Activated CD4-positive, alpha-beta memory T cell treated with anti-CD3 and anti-CD28 coated beads for 36 hours (primary cell): ENCODE measurements around the gene IQCN. TPM values are rescaled to one million over a fixed set of nuclear protein-coding genes. Genes with fewer than 3 reads are reported as not detected.

ENCODE experiments used
- CTCF ChIA-PET: fragments of 350-600 bp; sonication (Branson Sonifier 250); formaldehyde crosslinking; loops from one replicate; lab custom pipeline; 2021; ENCODE audit warnings: antibody characterized with exemption, inconsistent platforms; lab: Charles Lee
- POLR2A ChIA-PET: fragments of 350-600 bp; sonication (Branson Sonifier 250); formaldehyde crosslinking; loops from one replicate; lab custom pipeline; 2021; ENCODE audit warnings: antibody characterized with exemption; lab: Charles Lee
- DNase-seq: peaks from one replicate; pipeline ENCODE4 v3.0.0-alpha.2; 2020
- H3K27ac Mint-ChIP-seq: one replicate; pipeline ENCODE4 v1.8.0; 2021; ENCODE audit warnings: mixed read lengths
- H3K27me3 Mint-ChIP-seq: one replicate; pipeline ENCODE4 v1.8.0; 2021; ENCODE audit warnings: mixed read lengths
- H3K36me3 Mint-ChIP-seq: one replicate; pipeline ENCODE4 v1.8.0; 2021; ENCODE audit warnings: mixed read lengths
- H3K4me1 Mint-ChIP-seq: one replicate; pipeline ENCODE4 v1.8.0; 2021; ENCODE audit warnings: low read depth, mixed read lengths
- H3K4me3 Mint-ChIP-seq: one replicate; pipeline ENCODE4 v1.8.0; 2021; ENCODE audit warnings: mild to moderate bottlenecking, mixed read lengths
- H3K9me3 Mint-ChIP-seq: one replicate; pipeline ENCODE4 v1.8.0; 2021; ENCODE audit warnings: mixed read lengths
- intact Hi-C: fragments of 100-400 bp; cut with micrococcal nuclease; formaldehyde crosslinking; loops from one replicate; pipeline ENCODE4 v1.15.1; 2023
- total RNA-seq, 2 experiments: library from RNA; stranded (reverse); gene quantifications; one replicate each; pipeline ENCODE4 v1.2.3, GENCODE V29; 2021

The IQCN gene
- total RNA-seq, 2 experiments from 2014 or later, result 0.36 to 0.39 TPM

- ChIA-PET POLR2A (interaction anchor here (0.9 to 8.2 kb wide), 9 partner anchors 10 to 111 kb away, joined by 3 to 301 read pairs (median 8); partner anchors contain the start of genes JUND and LSM4), CTCF (interaction anchor here (0.6 to 5.6 kb wide), 15 partner anchors 14 to 117 kb away, joined by 3 to 197 read pairs (median 4); partner anchors contain the start of genes IQCN, JUND and LSM4)
- Mint-ChIP-seq H3K36me3 (peaks cover 32% of the 10 kb centered on the region), H3K4me3 (peak overlapping the region; percentile 96), H3K27ac (peak overlapping the region; percentile 99), H3K9me3 (no peaks in the 10 kb centered on the region), H3K27me3 (no peaks in the 10 kb centered on the region), H3K4me1 (peaks cover 41% of the 10 kb centered on the region)
- peak; percentile 92 for DNase-seq
- intact Hi-C loops, result loop anchor here (1.0 kb wide), 4 partner anchors 10 to 19 kb away; partner anchors contain the start of gene LSM4
Observed at GRCh38 chr19:18304458-18305310, 30.4 kb upstream of the IQCN start.

GRCh38 chr19:18304208-18304457, 29.9 kb upstream of the IQCN start:
- H3K9me3 Mint-ChIP-seq, result no peaks in the 10 kb centered on the region
- peak overlapping the region; percentile 96 for H3K4me3 Mint-ChIP-seq
- intact Hi-C loops, result loop anchor here (1.0 kb wide), 4 partner anchors 10 to 19 kb away; partner anchors contain the start of gene LSM4
- H3K27ac Mint-ChIP-seq, result peak overlapping the region; percentile 99
- POLR2A ChIA-PET, result interaction anchor here (1.1 to 8.2 kb wide), 8 partner anchors 9 to 112 kb away, joined by 3 to 301 read pairs (median 20); partner anchors contain the start of genes JUND and LSM4
- DNase-seq, result no peak
- CTCF ChIA-PET, result interaction anchor here (1.0 to 5.6 kb wide), 9 partner anchors 13 to 118 kb away, joined by 3 to 197 read pairs (median 9); partner anchors contain the start of genes JUND and LSM4
- H3K4me1 Mint-ChIP-seq, result peaks cover 45% of the 10 kb centered on the region
- H3K36me3 Mint-ChIP-seq, result peaks cover 32% of the 10 kb centered on the region
- no peaks in the 10 kb centered on the region for H3K27me3 Mint-ChIP-seq

- POLR2A ChIA-PET, result interaction anchor here (5.3 to 8.2 kb wide), 2 partner anchors 11 to 21 kb away, joined by 97 to 301 read pairs; partner anchors contain the start of gene JUND
- peak overlapping the region; percentile 70 for H3K27ac Mint-ChIP-seq
- DNase-seq, result no peak
- H3K36me3 Mint-ChIP-seq, result peaks cover 20% of the 10 kb centered on the region
- H3K4me3 Mint-ChIP-seq, result peak overlapping the region; percentile 48
- CTCF ChIA-PET, result interaction anchor here (0.7 to 5.6 kb wide), 5 partner anchors 11 to 47 kb away, joined by 3 to 197 read pairs (median 6); partner anchors contain the start of genes JUND and LSM4
- intact Hi-C loops, result no loop called here
- H3K9me3 Mint-ChIP-seq, result no peaks in the 10 kb centered on the region
- no peaks in the 10 kb centered on the region for H3K27me3 Mint-ChIP-seq
- H3K4me1 Mint-ChIP-seq, result peaks cover 52% of the 10 kb centered on the region
Observed at GRCh38 chr19:18301718-18302111, 27.5 kb upstream of the IQCN start.

GRCh38 chr19:18300930-18301717, 26.9 kb upstream of the IQCN start:
- Mint-ChIP-seq H3K27ac (peak overlapping the region; percentile 70), H3K36me3 (peaks cover 19% of the 10 kb centered on the region), H3K4me3 (no peak overlapping the region), H3K27me3 (no peaks in the 10 kb centered on the region), H3K9me3 (no peaks in the 10 kb centered on the region), H3K4me1 (peaks cover 51% of the 10 kb centered on the region)
- intact Hi-C loops, result no loop called here
- ChIA-PET CTCF (interaction anchor here (0.6 to 5.6 kb wide), 5 partner anchors 10 to 28 kb away, joined by 4 to 197 read pairs (median 17); partner anchors contain the start of genes JUND and LSM4), POLR2A (interaction anchor here (5.3 to 8.2 kb wide), 2 partner anchors 10 to 21 kb away, joined by 97 to 301 read pairs; partner anchors contain the start of gene JUND)
- no peak for DNase-seq

GRCh38 chr19:18299654-18300053, 25.4 kb upstream of the IQCN start:
- ChIA-PET CTCF (interaction anchor here (2.6 kb wide), 1 partner anchor 21 kb away, joined by 17 read pairs; no protein-coding TSS in a partner anchor), POLR2A (interaction anchor here (0.9 to 8.2 kb wide), 2 partner anchors 11 to 19 kb away, joined by 3 to 301 read pairs; partner anchors contain the start of gene JUND)
- Mint-ChIP-seq H3K27me3 (no peaks in the 10 kb centered on the region), H3K4me3 (no peak overlapping the region), H3K27ac (peak overlapping the region; percentile 90), H3K9me3 (no peaks in the 10 kb centered on the region), H3K36me3 (peaks cover 12% of the 10 kb centered on the region), H3K4me1 (peaks cover 51% of the 10 kb centered on the region)
- intact Hi-C loops, result loop anchor here (10.0 kb wide), 1 partner anchor 205 kb away; the partner anchor contains the start of gene MAST3
- no peak for DNase-seq

GRCh38 chr19:18298601-18299000, 24.3 kb upstream of the IQCN start:
- peaks cover 59% of the 10 kb centered on the region for H3K4me1 Mint-ChIP-seq
- ChIA-PET CTCF (interaction anchor here (0.7 to 2.6 kb wide), 2 partner anchors 20 to 28 kb away, joined by 3 to 17 read pairs; no protein-coding TSS in a partner anchor), POLR2A (interaction anchor here (8.2 kb wide), 1 partner anchor 18 kb away, joined by 301 read pairs; the partner anchor contains the start of gene JUND)
- H3K4me3 Mint-ChIP-seq, result peak overlapping the region; percentile 41
- no peaks in the 10 kb centered on the region for H3K27me3 Mint-ChIP-seq
- intact Hi-C loops, result loop anchor here (10.0 kb wide), 1 partner anchor 204 kb away; the partner anchor contains the start of gene MAST3
- H3K36me3 Mint-ChIP-seq, result peaks cover 12% of the 10 kb centered on the region
- peak; percentile 60 for DNase-seq
- H3K27ac Mint-ChIP-seq, result peak overlapping the region; percentile 90
- H3K9me3 Mint-ChIP-seq, result no peaks in the 10 kb centered on the region

GRCh38 chr19:18297308-18297707, 23.1 kb upstream of the IQCN start:
- DNase-seq, result no peak
- H3K9me3 Mint-ChIP-seq, result no peaks in the 10 kb centered on the region
- H3K27ac Mint-ChIP-seq, result peak overlapping the region; percentile 90
- peaks cover 10% of the 10 kb centered on the region for H3K36me3 Mint-ChIP-seq
- ChIA-PET POLR2A (interaction anchor here (1.2 kb wide), 2 partner anchors 16 to 19 kb away, joined by 3 to 4 read pairs; partner anchors contain the start of gene JUND), CTCF (interaction anchor here (1.1 to 1.7 kb wide), 2 partner anchors 18 to 27 kb away, joined by 4 to 14 read pairs; no protein-coding TSS in a partner anchor)
- intact Hi-C loops, result loop anchor here (10.0 kb wide), 1 partner anchor 203 kb away; the partner anchor contains the start of gene MAST3
- no peaks in the 10 kb centered on the region for H3K27me3 Mint-ChIP-seq
- H3K4me3 Mint-ChIP-seq, result no peak overlapping the region
- H3K4me1 Mint-ChIP-seq, result peaks cover 62% of the 10 kb centered on the region

- intact Hi-C loops, result loop anchor here (10.0 kb wide), 1 partner anchor 200 kb away; the partner anchor contains the start of gene MAST3
- Mint-ChIP-seq H3K4me3 (peak overlapping the region; percentile 90), H3K36me3 (peaks cover 12% of the 10 kb centered on the region), H3K9me3 (peaks cover 2% of the 10 kb centered on the region), H3K27me3 (no peaks in the 10 kb centered on the region), H3K27ac (peak overlapping the region; percentile 98), H3K4me1 (peaks cover 68% of the 10 kb centered on the region)
- no peak for DNase-seq
- POLR2A ChIA-PET, result interaction anchor here (0.5 to 6.5 kb wide), 3 partner anchors 10 to 1507 kb away, joined by 3 to 416 read pairs (median 5); partner anchors contain the start of gene JUND
- CTCF ChIA-PET, result interaction anchor here (1.3 to 7.9 kb wide), 2 partner anchors 15 to 28 kb away, joined by 3 to 151 read pairs; partner anchors contain the start of genes JUND and LSM4
Observed at GRCh38 chr19:18295034-18295451, 20.8 kb upstream of the IQCN start.

GRCh38 chr19:18294467-18294864, 20.2 kb upstream of the IQCN start:
- Mint-ChIP-seq H3K9me3 (peaks cover 2% of the 10 kb centered on the region), H3K27ac (peak overlapping the region; percentile 98), H3K36me3 (peaks cover 12% of the 10 kb centered on the region), H3K4me1 (peaks cover 73% of the 10 kb centered on the region), H3K27me3 (no peaks in the 10 kb centered on the region), H3K4me3 (peak overlapping the region; percentile 90)
- POLR2A ChIA-PET, result interaction anchor here (0.5 to 6.5 kb wide), 4 partner anchors 10 to 1508 kb away, joined by 3 to 416 read pairs (median 4); partner anchors contain the start of genes JUND and LSM4
- intact Hi-C loops, result loop anchor here (1.0 to 10.0 kb wide), 2 partner anchors 10 to 200 kb away; partner anchors contain the start of gene MAST3
- DNase-seq, result peak; percentile 97
- CTCF ChIA-PET, result interaction anchor here (1.3 to 7.9 kb wide), 2 partner anchors 14 to 28 kb away, joined by 3 to 151 read pairs; partner anchors contain the start of genes JUND and LSM4
